Measurements from ENCODE around the gene PLEKHO2. TPM values are rescaled to one million over a fixed set of nuclear protein-coding genes. Genes with fewer than 3 reads are reported as not detected.
A peak's percentile ranks its signal among the peaks of the same experiment; 100 is the strongest.

PLEKHO2 gene
- total and polyA plus RNA-seq, 2 of the 13 experiments (the other 11 are each of a cell fraction or from before 2014, with no cell fraction given), result 3.8 to 4.8 TPM

GRCh38 chr15:64809649-64810496, 31.8 kb upstream of the PLEKHO2 start:
- peak; percentile 76 for ATAC-seq
- intact Hi-C loops (cut with micrococcal nuclease; ENCODE audit: unreplicated experiment), result loop anchor here (1.0 to 5.0 kb wide), 2 partner anchors 79 to 123 kb away; no protein-coding TSS in a partner anchor
- Histone ChIP-seq H3K27ac (ENCODE audit: extremely low read length, insufficient read depth, low read length) (no peak overlapping the region), H2AFZ (ENCODE audit: low read length) (no peak overlapping the region), H4K20me1 (ENCODE audit: insufficient read depth, low read length) (peaks cover 6% of the 10 kb centered on the region; the same call in 1 of the 2 replicates), H3K27me3 (ENCODE audit: control insufficient read depth in 1 of 2, insufficient read depth in 2 of 2, low read length in 2 of 2) (peaks cover 1 to 17% of the 10 kb centered on the region in 2 experiments; a peak in 2 of 5 replicates), H3K9ac (ENCODE audit: insufficient read depth, low read depth, low read length) (no peak overlapping the region), H3K9me3 (ENCODE audit: low read length) (no peaks in the 10 kb centered on the region), H3K79me2 (ENCODE audit: insufficient read depth, low read length) (no peaks in the 10 kb centered on the region), H3K4me1 (ENCODE audit: insufficient read depth, low read length) (peaks cover 29% of the 10 kb centered on the region), H3K4me3 (replicated peaks in 1 of 3; ENCODE audit: insufficient read depth in 1 of 3, low read depth in 2 of 3, low read length in 3 of 3) (no peak overlapping the region), H3K36me3 (replicated peaks in 1 of 2; ENCODE audit: control insufficient read depth in 1 of 2, insufficient read depth in 2 of 2, low read length in 2 of 2) (no peaks in the 10 kb centered on the region), H3K4me2 (ENCODE audit: low read depth, low read length) (no peak overlapping the region)
- peak; percentile 61 for DNase-seq (ENCODE audit: low spot score)
- in situ Hi-C loops (cut with HindIII; ENCODE audit: extremely low pct_ligation_motif_present, low pct_unique_long_range_greater_than_20kb), result loop anchor here (5.0 kb wide), 1 partner anchor 78 kb away; no protein-coding TSS in a partner anchor
- WGBS (ENCODE audit: low lambda C conversion rate), result 20% methylated on average over 9 of the region's 14 CpGs
- no TSS peak for BruUV-seq (replicated peaks)
- POLR2A ChIA-PET, result interaction anchor here (2.3 kb wide), 1 partner anchor 78 kb away, joined by 8 read pairs; no protein-coding TSS in a partner anchor
- peak; percentile 77 for FAIRE-seq
- CTCF ChIA-PET (ENCODE audit: low intra/inter-chr PET ratio, low total read pairs), result interaction anchor here (0.6 to 3.0 kb wide), 3 partner anchors 26 to 615 kb away, joined by 3 to 46 read pairs (median 5); no protein-coding TSS in a partner anchor
- TF ChIP-seq ZNF768 (CRISPR knock-in tag; IDR thresholded peaks at IDR 0.05), result peak; percentile 33; the same call in 1 of the 2 replicates
- TF ChIP-seq ZMYM2 (CRISPR knock-in tag; IDR thresholded peaks at IDR 0.05), result no peak
- TF ChIP-seq ZNF687 (CRISPR knock-in tag; IDR thresholded peaks at IDR 0.05), result 0 out of 2 replicates have a peak, but pooled peaks have one; percentile 13
- no peak for TF ChIP-seq ZKSCAN1 (IDR thresholded peaks at IDR 0.05; ENCODE audit: low read length)
- TF ChIP-seq ZNF430 (CRISPR knock-in tag; IDR thresholded peaks at IDR 0.05), result no peak
- no peak for TF ChIP-seq NRL (CRISPR knock-in tag; IDR thresholded peaks at IDR 0.05; ENCODE audit: borderline replicate concordance)
- no peak for TF ChIP-seq DMAP1 (CRISPR knock-in tag; IDR thresholded peaks at IDR 0.05)
- TF ChIP-seq IRF9 (CRISPR knock-in tag; IDR thresholded peaks at IDR 0.05; ENCODE audit: borderline replicate concordance), result peak; percentile 56; the same call in 1 of the 2 replicates
- TF ChIP-seq PBX3 (CRISPR knock-in tag; IDR thresholded peaks at IDR 0.05; ENCODE audit: borderline replicate concordance), result no peak
- peak; percentile 86 for TF ChIP-seq SMC3 (IDR thresholded peaks at IDR 0.05; ENCODE audit: low read length)
- TF ChIP-seq RBM22 (optimal IDR thresholded peaks at IDR 0.05; ENCODE audit: low read length), result no peak
